H1 (cell line): Measurements from ENCODE around the gene CFAP92. TPM values are rescaled to one million over a fixed set of nuclear protein-coding genes. Genes with fewer than 3 reads are reported as not detected.

ENCODE experiments used
- CTCF ChIP-seq, 3 experiments: IDR thresholded peaks; 1 replicate in 2 of 3; 2 replicates in 1 of 3; pipeline versions ENCODE4 v1.5.1 to v1.6.1; 2011; ENCODE audit warnings: low read length in 3 of 3, mild to moderate bottlenecking in 3 of 3, inconsistent platforms in 2 of 3, low read depth in 1 of 3, moderate library complexity in 1 of 3; ENCODE audit not compliant: insufficient read depth in 1 of 3; ENCODE audit errors: control extremely low read depth in 1 of 3
- EGR1 ChIP-seq: IDR thresholded peaks from 2 replicates; pipeline ENCODE4 v1.6.1; 2011; ENCODE audit warnings: low read depth, low read length, borderline replicate concordance
- RFX5 ChIP-seq: IDR thresholded peaks from 2 replicates; pipeline ENCODE4 v1.6.1; 2011; ENCODE audit warnings: low read depth, low read length, improper control_type of control experiment, borderline replicate concordance
- SP1 ChIP-seq: IDR thresholded peaks from 2 replicates; pipeline ENCODE4 v1.6.1; 2011; ENCODE audit warnings: low read depth, low read length
- polyA plus RNA-seq, 7 experiments: library from polyadenylated mRNA; depleted of rRNA in 3 of 7; stranded (reverse) in 5 of 7; unstranded in 2 of 7; fragments of >200 nt in 5 of 7; fragments of 200-250 nt in 2 of 7; gene quantifications; 1 replicate in 5 of 7; 2 replicates in 1 of 7; 4 replicates in 1 of 7; pipeline versions ENCODE4 v1.2.1 to v1.2.3, GENCODE V29; 2011 to 2013; ENCODE audit warnings: missing spikeins in 2 of 7, mixed read lengths in 2 of 7
- total RNA-seq: library from RNA; stranded (reverse); fragmentation: NEBNext Ultra II Directional; extraction: Animal tissue kit (Norgen Biotek cat#: 25700); gene quantifications from 2 replicates; pipeline ENCODE4 v1.2.1, GENCODE V29; 2021

Gene CFAP92
- total and polyA plus RNA-seq, 2 of the 8 experiments (the other 6 are each of a cell fraction or from before 2014, with no cell fraction given) = 0.77 to 2.0 TPM

- TF ChIP-seq SP1 = no peak
- no peak for TF ChIP-seq RFX5
- TF ChIP-seq EGR1 = no peak
- TF ChIP-seq CTCF (IDR thresholded peaks at IDR 0.05; ENCODE audit: control extremely low read depth in 1 of 3, insufficient read depth in 1 of 3, low read depth in 1 of 3, low read length in 3 of 3) = no peak
- TF ChIP-seq, all 59 proteins: peak for 0
Measured at GRCh38 chr3:128967748-128968355, 26.0 kb downstream of the CFAP92 start (continued).
